Activated T-helper 9 cell treated with anti-CD3 and anti-CD28 coated beads, Interleukin-2, amount 50 U/mL, for 16 hours (primary cell): ENCODE data around the gene EXD3.
"Not testable (repeated sequence)": the region's sequence is repeated elsewhere in the genome, so short reads cannot be mapped to it uniquely, and the experiment has no call there.

Experiments used
- DNase-seq: peaks from one replicate; pipeline ENCODE4 v3.0.0-alpha.2; 2020; ENCODE audit warnings: low read depth

Gene EXD3

GRCh38 chr9:137411260-137411644 is 11.7 kb downstream of the EXD3 start:
- DNase-seq, result no peak

- DNase-seq, result no peak
These were observed 12.1 kb downstream of the EXD3 start for GRCh38 chr9:137410891-137411249.

GRCh38 chr9:137410236-137410890 is 12.6 kb downstream of the EXD3 start:
- not testable (repeated sequence) for DNase-seq

GRCh38 chr9:137409515-137409914 is 13.4 kb downstream of the EXD3 start:
- no peak for DNase-seq

- no peak for DNase-seq
These were observed 14.1 kb downstream of the EXD3 start for GRCh38 chr9:137408651-137409405.

GRCh38 chr9:137407590-137408300 is 15.2 kb downstream of the EXD3 start:
- no peak for DNase-seq

- peak; percentile 56 for DNase-seq
These were observed 15.9 kb downstream of the EXD3 start for GRCh38 chr9:137406876-137407589.

- DNase-seq, result no peak
These were observed 16.7 kb downstream of the EXD3 start for GRCh38 chr9:137406085-137406760.

GRCh38 chr9:137405677-137406081 is 17.3 kb downstream of the EXD3 start:
- DNase-seq, result no peak

- DNase-seq, result no peak
These were observed 17.9 kb downstream of the EXD3 start for GRCh38 chr9:137404961-137405567.

- no peak for DNase-seq
These were observed 19.7 kb downstream of the EXD3 start for GRCh38 chr9:137403269-137403668.

GRCh38 chr9:137402746-137403145 is 20.2 kb downstream of the EXD3 start:
- DNase-seq, result no peak

GRCh38 chr9:137398561-137399468 is 24.1 kb downstream of the EXD3 start:
- DNase-seq, result no peak

- no peak for DNase-seq
These were observed 25.1 kb downstream of the EXD3 start for GRCh38 chr9:137397675-137398423.

- DNase-seq, result no peak
These were observed 26.2 kb downstream of the EXD3 start for GRCh38 chr9:137396634-137397367.

- no peak for DNase-seq
These were observed 26.7 kb downstream of the EXD3 start for GRCh38 chr9:137396227-137396626.

- DNase-seq, result no peak
These were observed 27.3 kb downstream of the EXD3 start for GRCh38 chr9:137395666-137396010.

- no peak for DNase-seq
These were observed 27.9 kb downstream of the EXD3 start for GRCh38 chr9:137394866-137395665.
